ENCODE measurements around the gene SZT2.
"Not testable (repeated sequence)": the region's sequence is repeated elsewhere in the genome, so short reads cannot be mapped to it uniquely, and the experiment has no call there.

Gene SZT2

GRCh38 chr1:43367026-43367903, 22.4 kb upstream of the SZT2 start:
- no peak for DNase-seq (ENCODE audit: low read depth)
- H3K4me3 ChIP-seq (ENCODE audit: low read length) = peak overlapping the region; percentile 76
- TF ChIP-seq CTCF (conservative IDR thresholded peaks at IDR 0.05; ENCODE audit: low read depth, low read length) = no peak

- peak; percentile 69 for DNase-seq (ENCODE audit: low read depth)
- TF ChIP-seq CTCF (conservative IDR thresholded peaks at IDR 0.05; ENCODE audit: low read depth, low read length) = peak; percentile 32
- H3K4me3 ChIP-seq (ENCODE audit: low read length) = peak within 1 kb of the TSS; percentile 76
These were observed 21.6 kb upstream of the SZT2 start, which contains the start of gene ELOVL1 for GRCh38 chr1:43367904-43368645. ELOVL1 (minus strand) TSS chr1:43368011; CDS start chr1:43365609, 2,402 bp downstream.

GRCh38 chr1:43368646-43369020, 21.1 kb upstream of the SZT2 start:
- peak overlapping the region; percentile 51 for H3K4me3 ChIP-seq (ENCODE audit: low read length)
- no peak for TF ChIP-seq CTCF (conservative IDR thresholded peaks at IDR 0.05; ENCODE audit: low read depth, low read length)
- no peak for DNase-seq (ENCODE audit: low read depth)

- H3K4me3 ChIP-seq (ENCODE audit: low read length); DNase-seq (ENCODE audit: low read depth): not testable (repeated sequence)
These were observed 19.9 kb upstream of the SZT2 start for GRCh38 chr1:43369779-43370178.

- no peak overlapping the region for H3K4me3 ChIP-seq (ENCODE audit: low read length)
- DNase-seq (ENCODE audit: low read depth) = no peak
- no peak for TF ChIP-seq CTCF (conservative IDR thresholded peaks at IDR 0.05; ENCODE audit: low read depth, low read length)
These were observed 19.1 kb upstream of the SZT2 start for GRCh38 chr1:43370564-43370963.

- no peak overlapping the region for H3K4me3 ChIP-seq (ENCODE audit: low read length)
- no peak for TF ChIP-seq CTCF (conservative IDR thresholded peaks at IDR 0.05; ENCODE audit: low read depth, low read length)
- DNase-seq (ENCODE audit: low read depth) = no peak
These were observed 17.5 kb upstream of the SZT2 start for GRCh38 chr1:43372172-43372571.

GRCh38 chr1:43373066-43373940, 16.4 kb upstream of the SZT2 start:
- DNase-seq (ENCODE audit: low read depth) = no peak
- TF ChIP-seq CTCF (conservative IDR thresholded peaks at IDR 0.05; ENCODE audit: low read depth, low read length) = no peak
- H3K4me3 ChIP-seq (ENCODE audit: low read length) = no peak overlapping the region

Data from retinal pigment epithelial cell (primary cell).